Gastroesophageal sphincter (tissue), 3 donors: ENCODE measurements around the gene ANGPT4.

Source experiments
- CTCF ChIP-seq, 4 experiments: fragments of 200-600 bp in 2 of 4; fragments of 450-650 bp in 2 of 4; sonication (generic) in 1 of 4; IDR thresholded peaks; one replicate each; pipeline ENCODE4 v1.5.1; 2017 to 2019; ENCODE audit warnings: antibody characterized with exemption in 4 of 4, mild to moderate bottlenecking in 2 of 4, moderate library complexity in 2 of 4
- EP300 ChIP-seq: sonication (generic); formaldehyde crosslinking; IDR thresholded peaks from one replicate; pipeline ENCODE4 v1.6.1; 2017; ENCODE audit warnings: antibody characterized with exemption, mild to moderate bottlenecking
- POLR2A ChIP-seq, 2 donors: fragments of 450-650 bp; IDR thresholded peaks; one replicate each; pipeline ENCODE4 v1.6.1; 2017; ENCODE audit warnings: antibody characterized with exemption in 2 of 2, mild to moderate bottlenecking in 2 of 2, moderate library complexity in 1 of 2

DNA sequence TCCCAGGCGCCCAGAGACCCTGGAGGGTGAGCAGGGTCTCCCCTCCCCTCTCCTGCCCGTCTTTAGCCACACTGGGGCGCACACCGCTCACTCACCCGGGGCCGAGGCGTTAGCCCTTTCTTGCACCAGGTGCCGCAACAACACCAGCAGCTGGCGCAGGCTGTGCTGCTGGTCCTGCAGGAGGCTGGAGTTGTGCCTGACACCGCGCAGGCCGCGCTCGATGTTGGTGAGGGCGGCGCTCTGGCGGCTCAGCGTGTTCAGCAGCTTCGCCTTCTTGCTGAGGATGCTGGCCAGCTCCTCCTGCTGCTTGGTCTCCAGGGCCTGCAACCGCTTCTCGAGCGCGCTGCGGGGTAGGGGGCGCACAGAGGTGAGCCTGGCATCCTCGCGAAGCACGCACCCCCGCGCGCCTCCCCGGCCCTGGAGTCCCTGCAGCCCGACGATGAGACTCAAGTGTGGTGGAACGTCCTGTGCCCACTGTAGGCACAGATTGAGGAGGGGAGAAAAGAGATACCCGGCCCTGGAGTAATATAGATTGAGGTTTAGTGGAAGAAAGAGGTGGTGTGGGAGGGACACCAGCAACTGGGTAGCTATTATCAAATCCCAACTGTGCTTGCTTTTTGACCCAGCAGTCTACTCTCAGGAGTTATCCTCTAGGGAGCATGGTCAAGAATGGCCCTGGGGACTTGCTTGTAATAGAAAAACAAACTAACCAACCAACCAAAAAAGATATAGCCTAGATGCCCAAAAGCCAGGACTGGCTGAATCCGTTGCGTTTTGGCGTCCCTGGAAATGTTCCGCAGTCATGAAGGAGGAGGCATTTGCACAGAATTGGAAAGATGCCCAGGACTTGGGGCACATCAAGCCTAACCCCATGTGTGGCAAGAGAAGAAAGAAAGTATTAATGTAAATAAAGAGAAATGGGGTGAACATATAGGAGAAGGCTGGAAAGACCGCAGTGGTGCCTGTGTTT is 30.9 kb downstream of the ANGPT4 start:
- TF ChIP-seq POLR2A (IDR thresholded peaks at IDR 0.05) (no peak), CTCF (IDR thresholded peaks at IDR 0.05) (peak in 1 of 4 experiments; percentile 13), EP300 (no peak)
